Measurements from ENCODE around the gene CAPN13.

GRCh38 chr2:30701782-30702181 lies 105.5 kb downstream of the CAPN13 start:
- TF ChIP-seq CTCF (IDR thresholded peaks at IDR 0.05) (no peak), POLR2AphosphoS5 (IDR thresholded peaks at IDR 0.05) (no peak), EP300 (IDR thresholded peaks at IDR 0.05) (no peak), POLR2A (IDR thresholded peaks at IDR 0.05) (no peak)

Data from upper lobe of left lung (tissue), 4 donors.